ENCODE measurements around the gene PLCG2.

The PLCG2 gene

DNA sequence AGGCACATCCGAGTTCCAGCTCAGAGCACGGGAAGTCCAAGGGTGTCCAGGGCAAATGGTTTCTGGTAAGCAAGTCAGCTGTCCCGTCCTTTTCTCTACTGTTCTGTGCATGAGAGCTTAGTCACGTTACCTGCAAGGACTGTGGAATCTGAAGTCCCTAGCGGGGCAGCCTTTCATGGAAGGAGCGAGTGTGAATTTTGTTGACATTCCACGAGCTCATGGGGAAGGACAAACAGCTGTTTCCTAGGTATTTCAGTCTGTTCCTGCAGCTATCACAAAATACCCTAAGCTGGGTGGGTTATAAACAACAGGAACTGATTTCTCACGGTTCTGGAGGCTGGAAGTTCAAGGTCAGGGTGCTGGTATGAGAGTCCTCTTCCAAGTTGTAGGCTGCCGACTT lies 122.9 kb downstream of the PLCG2 start:
- DNase-seq (ENCODE audit: insufficient read length, low spot score) = no peak
- no peak for FAIRE-seq

DNA sequence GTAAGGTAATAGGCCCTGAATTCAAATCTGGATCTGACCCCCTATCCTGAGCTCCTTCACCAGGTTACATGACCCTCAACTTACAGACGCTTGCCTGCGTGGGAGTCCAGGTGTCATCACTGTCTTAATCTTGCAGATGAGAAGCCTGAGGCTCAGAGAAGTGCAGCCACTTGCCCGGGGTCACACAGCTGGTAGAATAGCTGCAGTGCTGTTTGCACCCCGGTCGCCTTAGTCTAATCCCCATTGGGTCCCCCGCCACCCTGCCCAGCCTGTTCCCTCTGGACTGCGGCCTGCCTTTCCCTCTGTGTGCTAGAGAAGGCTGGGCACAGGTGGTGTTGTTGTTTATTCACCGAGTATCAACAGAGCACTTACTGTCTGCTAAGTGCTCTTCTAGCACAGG lies 125.2 kb downstream of the PLCG2 start:
- DNase-seq (ENCODE audit: insufficient read length, low spot score) (no peak), FAIRE-seq (no peak)

DNA sequence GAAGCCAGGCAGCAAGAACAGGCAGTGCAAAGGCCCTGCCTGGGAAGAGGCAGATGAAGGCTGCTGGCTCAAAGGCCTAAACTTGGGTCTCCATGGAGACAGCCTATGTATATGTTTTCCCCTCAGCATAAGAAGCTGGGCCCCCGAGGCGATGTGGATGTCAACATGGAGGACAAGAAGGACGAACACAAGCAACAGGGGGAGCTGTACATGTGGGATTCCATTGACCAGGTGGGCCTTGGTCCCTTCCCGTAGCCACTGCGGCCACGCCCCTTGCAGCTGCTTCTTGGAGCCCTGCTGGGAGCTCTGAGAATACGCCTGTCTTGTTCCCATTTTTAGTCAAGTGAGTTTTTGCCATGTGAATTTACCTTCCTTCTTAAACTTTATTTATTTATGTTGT lies 126.2 kb downstream of the PLCG2 start:
- FAIRE-seq = no peak
- no peak for DNase-seq (ENCODE audit: insufficient read length, low spot score)

DNA sequence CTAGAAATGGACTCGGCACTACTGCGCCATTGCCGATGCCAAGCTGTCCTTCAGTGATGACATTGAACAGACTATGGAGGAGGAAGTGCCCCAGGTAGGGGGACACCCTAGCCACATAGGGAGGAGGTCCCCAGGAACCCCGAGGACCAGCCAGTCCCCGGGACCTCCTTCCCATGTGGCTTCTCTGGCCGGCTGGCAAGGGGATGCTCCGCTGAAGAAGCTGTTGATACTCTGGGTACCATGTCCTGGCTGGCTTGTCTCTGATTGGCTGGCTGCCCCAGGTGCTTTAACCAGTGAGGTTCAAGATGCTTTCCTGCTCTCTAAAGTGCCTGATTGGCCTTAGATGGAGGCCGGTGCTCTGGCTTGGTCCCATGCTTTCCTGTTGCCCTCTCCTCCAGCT lies 128.6 kb downstream of the PLCG2 start:
- FAIRE-seq = no peak

DNA sequence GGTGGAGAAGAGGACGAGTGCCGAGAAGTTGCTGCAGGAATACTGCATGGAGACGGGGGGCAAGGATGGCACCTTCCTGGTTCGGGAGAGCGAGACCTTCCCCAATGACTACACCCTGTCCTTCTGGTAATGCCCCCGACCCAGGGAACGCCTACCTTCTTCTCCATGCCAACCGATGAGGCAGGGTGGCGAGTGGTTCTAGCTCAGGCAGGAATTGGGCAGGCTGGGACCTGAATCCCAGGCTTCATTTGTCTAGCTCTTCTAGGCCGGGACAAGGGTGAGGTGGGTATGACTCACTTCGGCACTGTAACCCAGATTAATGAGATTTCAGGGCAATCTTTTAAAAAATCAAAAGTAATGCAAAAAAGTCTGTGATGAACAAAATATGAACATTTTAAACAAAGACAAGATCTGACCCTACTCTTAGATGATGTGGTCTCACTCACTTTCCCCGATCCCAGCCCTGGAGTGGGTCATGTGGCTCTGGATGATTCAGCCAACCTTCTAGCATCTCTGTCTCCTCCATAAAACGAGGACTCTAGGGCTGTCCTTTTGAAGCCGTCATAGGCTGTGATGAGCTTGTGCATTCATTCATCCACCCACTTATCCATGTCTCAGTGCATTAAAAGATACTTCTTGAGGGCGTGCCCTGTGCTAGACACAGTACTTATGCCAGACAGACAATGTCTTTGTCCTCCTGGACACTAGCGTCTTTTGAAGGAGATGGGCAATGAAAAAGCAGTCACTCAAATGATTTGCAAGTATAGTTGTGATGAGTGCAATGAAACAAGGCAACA lies 129.6 kb downstream of the PLCG2 start:
- DNase-seq (ENCODE audit: insufficient read length, low spot score) (no peak), FAIRE-seq (no peak)

More for the DNA sequence above, 128.6 kb downstream of the PLCG2 start:
- no peak for DNase-seq (ENCODE audit: insufficient read length, low spot score)

DNA sequence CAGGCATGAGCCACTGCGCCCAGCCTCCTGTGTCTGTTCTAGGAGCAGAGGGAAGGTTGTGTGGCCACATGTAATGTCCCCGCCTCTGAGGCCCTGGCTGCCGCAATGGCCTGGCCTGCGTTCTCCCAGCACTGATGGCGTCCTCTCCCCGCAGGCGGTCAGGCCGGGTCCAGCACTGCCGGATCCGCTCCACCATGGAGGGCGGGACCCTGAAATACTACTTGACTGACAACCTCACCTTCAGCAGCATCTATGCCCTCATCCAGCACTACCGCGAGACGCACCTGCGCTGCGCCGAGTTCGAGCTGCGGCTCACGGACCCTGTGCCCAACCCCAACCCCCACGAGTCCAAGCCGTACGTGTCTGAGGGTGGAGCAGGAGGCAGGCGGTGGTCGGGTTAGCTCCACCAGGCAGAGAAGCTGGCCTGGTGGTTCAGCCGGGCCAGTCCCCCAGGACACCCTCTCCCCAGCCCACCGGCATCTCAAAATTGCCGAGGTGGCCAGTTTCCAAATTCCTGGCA lies 131.3 kb downstream of the PLCG2 start:
- FAIRE-seq = no peak
- DNase-seq (ENCODE audit: insufficient read length, low spot score) = no peak

DNA sequence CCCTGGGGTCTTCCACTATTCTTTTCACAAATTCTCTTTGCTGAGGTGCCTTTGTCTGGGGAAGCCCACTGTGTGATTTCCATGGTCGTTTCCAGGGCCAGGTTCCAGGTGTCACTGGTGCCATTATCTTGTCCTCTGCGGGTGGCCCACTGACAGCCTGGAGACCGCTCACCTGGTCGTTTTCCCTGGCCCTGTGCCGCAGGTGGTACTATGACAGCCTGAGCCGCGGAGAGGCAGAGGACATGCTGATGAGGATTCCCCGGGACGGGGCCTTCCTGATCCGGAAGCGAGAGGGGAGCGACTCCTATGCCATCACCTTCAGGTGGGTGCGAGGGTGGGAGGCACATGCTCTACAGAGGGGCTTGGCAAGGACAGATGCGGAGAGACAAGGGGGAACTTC lies 133.3 kb downstream of the PLCG2 start:
- no peak for DNase-seq (ENCODE audit: insufficient read length, low spot score)
- no peak for FAIRE-seq

DNA sequence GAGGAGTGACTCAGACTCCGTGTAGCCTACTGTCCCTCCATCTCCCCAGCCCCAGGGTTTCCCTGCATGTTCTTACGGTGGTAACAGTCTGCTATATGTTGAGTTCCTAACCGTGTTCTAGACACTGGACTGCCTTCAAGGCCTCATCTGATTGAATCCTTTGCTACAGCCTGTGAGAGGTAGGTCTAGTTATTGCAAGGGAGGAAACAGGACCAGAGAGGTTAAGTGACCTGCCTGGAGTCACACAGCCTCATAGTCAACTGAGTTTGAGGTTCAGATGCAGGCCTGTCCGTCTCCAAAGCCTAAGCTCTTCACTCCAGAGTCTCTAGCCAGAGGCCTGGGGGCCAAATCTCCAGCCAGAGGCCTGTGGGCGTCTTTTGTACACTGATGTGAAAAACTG lies 134.1 kb downstream of the PLCG2 start:
- DNase-seq (ENCODE audit: insufficient read length, low spot score) = no peak
- no peak for FAIRE-seq

DNA sequence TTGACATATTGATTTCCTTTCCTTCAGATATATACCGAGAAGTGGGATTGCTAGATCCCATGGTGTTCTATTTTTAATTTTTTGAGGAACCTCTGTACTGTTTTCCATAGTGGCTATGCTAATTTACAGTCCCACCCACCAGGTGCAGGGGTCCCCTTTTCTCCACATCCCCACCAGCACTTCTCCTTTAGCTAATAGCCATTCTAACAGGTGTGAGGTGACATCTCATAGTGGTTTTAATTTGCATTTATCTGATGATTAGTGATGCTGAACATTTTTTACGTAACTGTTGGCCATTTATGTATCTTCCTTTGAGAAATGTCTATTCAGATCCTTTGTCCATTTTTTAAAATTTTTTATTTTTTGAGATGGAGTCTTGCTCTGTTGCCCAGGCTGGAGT lies 138.3 kb downstream of the PLCG2 start:
- DNase-seq (ENCODE audit: insufficient read length, low spot score) (no peak), FAIRE-seq (no peak)

DNA sequence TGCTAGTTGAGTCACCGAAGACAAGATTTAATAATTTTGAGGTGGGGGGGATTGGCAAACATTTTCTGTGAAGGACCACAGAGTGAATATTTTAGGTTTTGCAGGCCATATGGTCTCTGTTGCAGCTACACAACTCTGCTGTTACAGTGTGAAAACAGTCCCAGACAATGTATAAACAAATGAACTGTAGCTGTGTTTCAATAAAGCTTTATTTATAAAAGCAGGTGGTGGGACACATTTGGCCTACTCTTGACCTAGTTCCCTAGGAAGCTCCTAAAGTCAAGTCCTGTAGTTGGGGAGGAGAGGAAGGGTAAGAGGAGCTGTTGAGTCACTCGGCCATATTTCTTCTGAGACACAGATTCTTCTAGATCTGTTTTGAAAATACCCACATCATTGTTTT lies 139.8 kb downstream of the PLCG2 start:
- no peak for FAIRE-seq
- DNase-seq (ENCODE audit: insufficient read length, low spot score) = no peak

DNA sequence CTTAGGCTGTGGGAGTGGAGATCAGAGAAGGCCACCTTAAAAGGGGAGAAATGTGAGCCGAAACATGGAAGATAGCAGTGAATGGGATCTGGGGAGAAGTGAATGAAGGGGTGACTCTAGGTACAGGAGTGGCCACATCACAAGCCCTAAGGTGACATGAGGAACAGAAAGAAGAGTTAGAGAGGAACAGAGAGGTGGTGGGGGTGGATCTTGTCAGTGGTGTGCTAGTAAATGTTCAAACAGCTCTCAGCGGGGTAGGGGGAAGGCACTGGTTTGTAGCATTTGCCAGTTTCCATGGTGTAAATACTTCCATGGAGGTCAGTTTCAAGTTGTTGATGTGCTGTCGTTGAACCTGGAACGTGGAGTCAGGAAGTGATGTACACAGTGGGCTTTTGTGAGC lies 141.4 kb downstream of the PLCG2 start:
- FAIRE-seq = no peak
- no peak for DNase-seq (ENCODE audit: insufficient read length, low spot score)

DNA sequence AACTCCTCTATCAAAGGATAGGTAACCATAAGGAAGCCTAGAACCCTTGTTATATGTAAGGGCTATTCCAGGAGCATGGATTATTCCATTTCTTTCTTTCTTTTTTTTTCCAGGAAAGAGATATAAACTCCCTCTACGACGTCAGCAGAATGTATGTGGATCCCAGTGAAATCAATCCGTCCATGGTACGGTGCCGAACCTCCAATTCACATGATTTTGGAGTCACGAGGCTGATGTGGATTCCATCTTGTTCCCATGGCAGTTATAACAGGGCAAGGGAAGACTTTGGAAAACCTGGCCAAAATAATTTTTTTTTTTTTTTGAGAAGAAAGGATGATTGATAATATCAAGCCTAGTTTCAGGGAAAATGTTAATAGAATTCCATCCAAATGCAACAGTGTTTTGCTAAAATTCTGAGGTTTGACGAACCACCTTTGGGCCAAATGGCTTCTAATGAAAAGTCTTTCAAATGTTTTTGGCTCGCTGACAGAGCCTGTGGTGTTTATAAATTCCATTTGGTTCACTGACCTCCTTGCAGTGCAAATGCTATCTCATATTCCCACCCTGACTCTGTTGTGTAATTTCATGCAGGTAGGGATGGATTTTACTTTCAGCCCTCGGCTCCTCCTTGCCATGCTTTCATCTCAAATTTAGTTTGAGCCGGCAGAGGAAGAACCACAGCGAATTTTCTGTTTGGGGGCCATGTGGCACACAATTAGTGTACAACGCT lies 142.2 kb downstream of the PLCG2 start:
- DNase-seq (ENCODE audit: insufficient read length, low spot score) (no peak), FAIRE-seq (no peak)

DNA sequence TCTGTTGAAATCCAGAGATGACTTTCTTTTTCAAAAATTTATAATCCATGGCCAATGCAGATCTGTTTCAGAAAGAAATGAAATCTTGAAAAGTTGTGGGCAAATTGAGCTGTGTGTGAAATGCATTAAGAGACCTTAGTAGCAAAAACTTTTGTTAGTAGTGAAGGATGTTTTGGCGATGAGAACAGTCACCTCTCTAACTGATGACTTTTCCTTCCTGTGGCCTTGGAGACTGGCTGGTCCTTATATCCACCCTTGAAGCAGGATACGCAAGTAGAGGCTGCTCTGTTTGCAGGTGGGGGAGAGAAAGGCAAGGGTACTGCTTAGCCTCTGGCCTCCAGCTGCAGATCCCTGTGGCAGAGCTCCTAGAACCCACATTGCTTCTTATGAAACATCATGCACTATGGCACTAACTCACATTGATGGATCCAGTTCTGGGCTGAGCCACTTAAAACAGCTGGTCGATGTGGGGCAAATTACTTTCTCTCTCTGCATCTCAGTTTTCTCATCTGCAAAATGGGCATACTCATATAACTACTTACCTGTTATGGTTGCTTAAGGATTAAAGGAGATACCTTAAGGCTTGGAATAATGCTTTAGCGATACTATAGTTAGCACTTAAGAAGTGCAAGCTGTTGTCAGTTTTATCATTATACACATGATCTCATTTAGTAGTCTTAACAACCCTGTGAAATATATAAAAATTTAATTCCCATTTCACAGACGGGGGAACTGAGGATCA lies 142.9 kb downstream of the PLCG2 start:
- FAIRE-seq = no peak
- DNase-seq (ENCODE audit: insufficient read length, low spot score) = no peak

DNA sequence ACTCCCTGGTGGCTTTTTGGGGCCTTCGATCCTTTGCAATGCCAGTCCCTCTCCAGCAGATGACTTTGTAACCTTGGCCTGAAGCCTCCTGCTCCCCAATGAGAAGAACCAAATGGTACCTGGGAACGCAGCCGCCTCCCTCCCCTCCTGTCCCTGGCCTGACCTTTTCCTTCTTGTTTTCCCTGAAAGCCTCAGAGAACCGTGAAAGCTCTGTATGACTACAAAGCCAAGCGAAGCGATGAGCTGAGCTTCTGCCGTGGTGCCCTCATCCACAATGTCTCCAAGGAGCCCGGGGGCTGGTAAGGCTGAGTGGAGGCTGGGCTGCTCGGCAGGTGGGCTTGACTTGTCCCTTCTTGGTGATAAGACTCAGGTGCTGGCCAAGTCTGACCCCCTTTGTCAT lies 144.2 kb downstream of the PLCG2 start:
- FAIRE-seq (no peak), DNase-seq (ENCODE audit: insufficient read length, low spot score) (no peak)

DNA sequence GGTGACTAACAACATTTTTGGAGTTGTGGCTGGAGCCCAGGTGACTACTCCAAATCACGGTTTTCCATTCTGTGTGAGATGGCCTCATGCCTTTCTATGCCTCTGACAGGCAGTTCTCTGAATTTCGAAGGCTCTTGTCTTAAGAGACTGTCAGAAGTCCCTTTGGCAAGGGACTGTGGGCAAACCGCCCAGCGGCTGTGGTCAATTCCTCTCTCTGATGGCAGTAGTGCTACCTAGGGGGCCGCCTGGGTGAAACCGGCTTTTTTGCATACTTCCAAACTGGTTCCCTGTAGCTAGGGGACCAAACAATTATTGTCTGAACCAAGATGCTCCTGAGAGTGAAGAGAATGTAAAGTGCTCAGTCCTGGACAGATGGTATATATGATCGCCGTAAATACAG lies 145.9 kb downstream of the PLCG2 start:
- FAIRE-seq (no peak), DNase-seq (ENCODE audit: insufficient read length, low spot score) (no peak)

DNA sequence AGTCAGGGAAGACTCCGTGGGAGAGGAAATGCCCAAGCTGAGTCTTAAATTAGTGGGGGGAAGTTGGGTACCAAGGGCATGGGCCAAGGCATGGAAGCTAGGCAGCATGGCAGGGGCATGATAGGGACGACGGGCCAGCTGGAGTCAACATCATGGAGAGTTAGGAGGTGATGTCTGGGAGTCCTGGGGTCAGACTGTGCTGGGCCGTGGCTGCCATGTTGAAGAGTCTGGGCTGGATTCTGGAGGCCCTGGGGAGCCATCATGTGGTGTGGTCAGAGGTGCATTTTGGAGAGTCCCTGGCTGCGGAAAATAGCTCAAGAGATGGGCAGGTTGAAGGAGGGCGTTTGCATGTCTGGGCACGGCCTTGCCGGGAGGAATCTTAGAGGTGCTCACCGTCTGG lies 146.9 kb downstream of the PLCG2 start:
- no peak for FAIRE-seq
- no peak for DNase-seq (ENCODE audit: insufficient read length, low spot score)

DNA sequence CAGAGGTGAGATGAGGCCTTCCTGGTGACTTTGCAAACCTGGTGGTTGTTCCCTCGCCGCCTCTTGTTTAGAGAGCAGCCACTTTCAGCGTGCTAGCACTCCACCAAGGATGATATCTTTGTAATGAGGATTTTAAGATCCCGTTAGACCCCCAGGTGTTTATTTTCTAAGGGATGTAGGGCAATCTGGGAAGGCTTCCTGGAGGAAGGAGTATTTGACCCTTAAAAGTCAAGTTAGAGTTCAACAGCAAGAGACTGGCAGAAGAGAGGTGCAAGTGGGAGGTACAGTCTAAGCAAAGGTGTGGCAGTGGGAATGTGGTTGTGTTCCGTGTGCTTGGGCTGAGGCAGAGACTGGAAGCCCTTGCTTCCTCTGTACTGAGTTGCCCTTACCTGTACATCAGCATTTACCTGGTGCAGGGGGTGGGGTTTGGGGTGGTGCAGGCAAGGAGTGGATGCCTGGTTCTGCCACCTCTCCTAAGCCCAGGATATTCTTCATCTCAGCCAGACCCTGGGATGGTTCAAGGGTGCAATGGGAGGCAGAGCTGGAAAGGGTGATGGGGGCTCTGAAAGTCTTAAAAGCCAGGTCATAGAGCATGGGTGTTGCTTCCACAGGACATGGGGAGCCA lies 148.6 kb downstream of the PLCG2 start:
- FAIRE-seq = no peak

DNA sequence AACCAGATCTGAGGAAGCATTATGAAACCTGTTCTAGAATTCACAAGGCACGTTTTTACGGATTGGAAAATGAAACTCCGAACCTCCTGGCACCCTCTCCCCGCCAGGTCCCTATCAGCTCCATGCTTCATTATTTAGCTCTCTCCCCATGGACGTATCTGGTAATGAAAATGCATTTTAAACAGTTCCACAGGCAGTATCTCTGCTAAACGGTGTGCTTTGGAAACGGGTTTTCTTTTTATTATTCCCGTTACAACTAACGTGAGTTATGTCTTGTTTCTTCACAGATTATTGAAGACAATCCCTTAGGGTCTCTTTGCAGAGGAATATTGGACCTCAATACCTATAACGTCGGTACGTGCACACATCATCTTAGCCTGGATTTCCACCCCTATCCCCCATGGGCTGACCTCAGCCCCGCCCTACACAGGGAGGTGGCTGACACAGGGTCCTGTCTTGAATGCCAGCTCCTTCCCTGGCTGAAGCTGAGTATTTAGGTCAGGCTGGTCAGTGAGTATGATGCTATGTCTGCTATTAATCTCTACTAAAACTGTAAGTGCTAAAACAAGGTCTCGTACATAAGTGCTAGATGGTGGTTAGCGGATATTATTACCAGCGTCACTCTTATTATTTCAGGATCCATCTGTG lies 149.3 kb downstream of the PLCG2 start:
- DNase-seq (ENCODE audit: insufficient read length, low spot score) (no peak), FAIRE-seq (peak; percentile 77)

More for the DNA sequence above, 148.6 kb downstream of the PLCG2 start:
- no peak for DNase-seq (ENCODE audit: insufficient read length, low spot score)

DNA sequence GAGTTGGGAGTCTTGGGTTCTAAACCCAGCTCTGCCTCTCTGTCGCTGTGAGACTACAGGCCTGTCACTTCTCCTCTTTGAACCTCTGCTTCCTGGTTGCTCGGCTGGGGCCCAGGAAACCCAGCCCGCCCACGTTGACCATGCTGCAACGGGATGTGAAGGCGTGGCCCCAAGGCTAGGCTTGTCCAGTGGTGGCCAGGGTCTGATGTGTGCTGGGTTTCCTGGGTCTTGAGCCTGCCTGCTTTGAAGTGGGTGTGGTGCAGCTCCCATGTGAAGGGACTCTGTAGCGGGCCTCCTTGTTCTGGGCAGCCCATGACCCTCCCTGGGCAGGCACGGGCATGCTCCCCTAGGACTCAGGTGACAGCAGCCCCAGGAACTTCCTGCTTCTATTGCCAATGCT lies 149.9 kb downstream of the PLCG2 start:
- peak; percentile 20 for FAIRE-seq
- no peak for DNase-seq (ENCODE audit: insufficient read length, low spot score)

DNA sequence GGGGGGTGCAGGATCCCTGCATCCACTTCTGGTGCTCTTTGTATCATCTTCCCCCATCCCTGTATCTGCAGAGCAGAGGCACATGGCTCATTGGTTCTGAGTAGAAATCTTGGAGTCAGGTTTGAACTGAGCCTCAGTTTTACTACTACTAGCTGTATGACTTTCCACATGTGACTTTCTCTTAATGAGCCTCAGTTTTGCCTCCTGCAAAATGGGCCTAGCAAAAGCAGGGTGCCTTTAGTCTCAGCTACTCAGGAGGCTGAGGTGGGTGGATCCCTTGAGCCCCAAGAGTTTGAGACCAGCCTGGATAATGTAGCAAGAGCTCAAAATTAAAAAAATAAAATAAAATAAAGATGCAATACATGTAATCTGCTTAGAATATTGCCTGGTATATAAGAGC lies 150.8 kb downstream of the PLCG2 start:
- no peak for DNase-seq (ENCODE audit: insufficient read length, low spot score)
- no peak for FAIRE-seq
